Neuronal stem cell (in vitro differentiated cells): ENCODE measurements around the gene MOAP1.

Source experiments
- DNase-seq: peaks from one replicate; pipeline ENCODE4 v3.0.0-alpha.2; 2013; ENCODE audit warnings: low spot score
- H2AFZ ChIP-seq: one replicate; pipeline ENCODE4 v1.6.1; 2013; ENCODE audit warnings: mild to moderate bottlenecking, low read length, inconsistent platforms
- H2AK5ac ChIP-seq: 2 replicates; pipeline ENCODE4 v1.6.1; 2013; ENCODE audit warnings: low read depth, mild to moderate bottlenecking, inconsistent platforms, low read length, moderate library complexity, mixed read lengths
- H2BK120ac ChIP-seq: 2 replicates; pipeline ENCODE4 v1.6.1; 2013; ENCODE audit warnings: low read depth, mild to moderate bottlenecking, inconsistent platforms, low read length, moderate library complexity, mixed read lengths
- H2BK12ac ChIP-seq: one replicate; pipeline ENCODE4 v1.6.1; 2013; ENCODE audit warnings: low read length, inconsistent platforms
- H2BK15ac ChIP-seq: 2 replicates; pipeline ENCODE4 v1.6.1; 2013; ENCODE audit warnings: mild to moderate bottlenecking, low read length, inconsistent platforms, mixed read lengths
- H2BK5ac ChIP-seq: one replicate; pipeline ENCODE4 v1.6.1; 2013; ENCODE audit warnings: inconsistent platforms, mild to moderate bottlenecking, low read length, moderate library complexity
- H3K14ac ChIP-seq: one replicate; pipeline ENCODE4 v1.6.1; 2013; ENCODE audit warnings: low read length, inconsistent platforms
- H3K18ac ChIP-seq: 2 replicates; pipeline ENCODE4 v1.6.1; 2013; ENCODE audit warnings: low read length, inconsistent platforms
- H3K23ac ChIP-seq: 2 replicates; pipeline ENCODE4 v1.6.1; 2013; ENCODE audit warnings: low read depth, mild to moderate bottlenecking, mixed read lengths, low read length, inconsistent platforms; ENCODE audit not compliant: poor library complexity
- H3K27ac ChIP-seq: replicated peaks from 3 replicates; pipeline ENCODE4 v1.5.1; 2013; ENCODE audit warnings: low read length, inconsistent platforms
- H3K27me3 ChIP-seq, 3 experiments: 2 replicates each; pipeline ENCODE4 v1.6.1; 2013; ENCODE audit warnings: low read length in 3 of 3, mild to moderate bottlenecking in 2 of 3, inconsistent platforms in 1 of 3, low read depth in 1 of 3, mixed read lengths in 1 of 3, moderate library complexity in 1 of 3; ENCODE audit not compliant: control insufficient read depth in 3 of 3, insufficient read depth in 3 of 3
- H3K36me3 ChIP-seq, 2 donors: replicated peaks in 1 of 2; 2 replicates each; pipeline ENCODE4 v1.6.1; 2013; ENCODE audit warnings: low read length in 2 of 2; ENCODE audit not compliant: control insufficient read depth in 2 of 2, insufficient read depth in 2 of 2
- H3K4ac ChIP-seq: 2 replicates; pipeline ENCODE4 v1.6.1; 2013; ENCODE audit warnings: inconsistent platforms, mild to moderate bottlenecking, low read length, moderate library complexity
- H3K4me1 ChIP-seq, 2 donors: 1 replicate in 1 of 2; 2 replicates in 1 of 2; pipeline ENCODE4 v1.6.1; 2013; ENCODE audit warnings: low read length in 2 of 2, low read depth in 1 of 2; ENCODE audit not compliant: control insufficient read depth in 2 of 2, insufficient read depth in 1 of 2
- H3K4me2 ChIP-seq: one replicate; pipeline ENCODE4 v1.6.1; 2013; ENCODE audit warnings: mild to moderate bottlenecking, low read length, inconsistent platforms; ENCODE audit not compliant: insufficient read depth, poor library complexity, severe bottlenecking
- H3K4me3 ChIP-seq, 2 donors: 2 replicates each; pipeline ENCODE4 v1.5.1; 2013; ENCODE audit warnings: low read length in 2 of 2, mild to moderate bottlenecking in 2 of 2, inconsistent platforms in 1 of 2, moderate library complexity in 1 of 2
- H3K79me1 ChIP-seq: one replicate; pipeline ENCODE4 v1.6.1; 2013; ENCODE audit warnings: low read depth, mild to moderate bottlenecking, inconsistent platforms, low read length, moderate library complexity
- H3K9ac ChIP-seq: one replicate; pipeline ENCODE4 v1.6.1; 2013; ENCODE audit warnings: mild to moderate bottlenecking, low read depth, low read length, inconsistent platforms; ENCODE audit not compliant: poor library complexity
- H3K9me3 ChIP-seq, 2 donors: replicated peaks in 1 of 2; 2 replicates each; pipeline versions ENCODE3 to v1.6.1; 2013; ENCODE audit warnings: low read length in 2 of 2, mild to moderate bottlenecking in 2 of 2, inconsistent platforms in 1 of 2, low read depth in 1 of 2, mixed read lengths in 1 of 2, moderate library complexity in 1 of 2; ENCODE audit not compliant: control insufficient read depth in 2 of 2, insufficient read depth in 1 of 2
- H4K8ac ChIP-seq: one replicate; pipeline ENCODE4 v1.6.1; 2013; ENCODE audit warnings: low read depth, mild to moderate bottlenecking, inconsistent platforms, low read length, moderate library complexity
- H4K91ac ChIP-seq: one replicate; pipeline ENCODE4 v1.6.1; 2013; ENCODE audit warnings: low read length, low read depth, mild to moderate bottlenecking, inconsistent platforms; ENCODE audit not compliant: poor library complexity
- WGBS, 2 donors: extraction: QIAGEN DNeasy Blood & Tissue Kit; methylation state at CpG; one replicate each; pipeline ENCODE4 v1.1.7; 2013; ENCODE audit warnings: missing lambda C conversion rate in 2 of 2, mixed read lengths in 1 of 2; ENCODE audit not compliant: insufficient read length in 2 of 2, insufficient replicate concordance in 1 of 2; ENCODE audit errors: extremely low coverage in 2 of 2; 5-methylcytosine and 5-hydroxymethylcytosine counted together

Gene MOAP1

DNA sequence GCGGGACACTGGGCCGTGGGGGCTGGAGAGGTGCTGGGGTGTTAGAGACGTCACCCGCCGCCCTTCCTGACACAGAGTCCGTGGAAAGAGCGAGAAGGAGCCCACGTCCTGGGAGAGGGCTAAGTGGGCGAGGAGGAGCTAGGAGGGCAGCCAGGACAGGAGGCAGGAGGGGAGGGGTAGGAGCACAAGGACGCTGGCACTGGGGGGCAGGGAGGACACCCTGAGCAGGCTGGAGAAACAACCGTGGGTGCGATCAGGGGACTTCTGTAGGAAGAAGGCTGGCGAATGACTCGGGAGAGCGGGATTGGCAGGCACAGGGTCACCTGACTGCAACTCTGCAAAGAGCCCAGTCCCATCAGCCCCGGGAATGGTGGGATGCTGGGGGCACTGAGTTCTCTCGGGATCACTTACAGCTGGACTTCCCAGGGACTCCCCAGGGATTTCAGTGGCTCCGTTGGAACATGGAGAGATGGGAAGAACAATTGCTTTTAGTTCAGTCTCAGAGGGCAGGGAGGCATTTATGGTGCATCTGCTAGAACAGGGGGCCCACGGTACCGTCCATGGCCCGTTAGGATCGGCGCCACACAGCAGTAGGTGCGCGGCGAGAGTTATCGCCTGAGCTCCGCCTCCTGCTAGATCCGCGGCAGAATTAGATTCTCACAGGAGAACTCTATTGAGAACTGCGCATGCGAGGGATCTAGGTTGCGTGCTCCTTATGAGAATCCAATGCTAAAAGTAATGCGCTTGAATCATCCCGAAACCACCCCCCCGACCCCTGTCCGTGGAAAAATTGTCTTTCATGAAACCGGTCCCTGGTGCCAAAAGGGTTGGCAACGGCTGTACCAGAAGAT, 46.7 kb upstream of the MOAP1 start:
- Histone ChIP-seq H3K4me2 (no peak overlapping the region), H4K91ac (no peak overlapping the region), H3K9me3 (peaks cover 0 to 5% of the 10 kb centered on the region in 2 donors), H3K23ac (peak overlapping the region; percentile 13), H3K27me3 (no peaks in the 10 kb centered on the region), H3K4me1 (peaks cover 0 to 2% of the 10 kb centered on the region in 2 donors), H3K9ac (no peak overlapping the region), H2BK5ac (no peak overlapping the region), H2BK12ac (no peak overlapping the region), H2BK15ac (no peak overlapping the region), H3K18ac (peak overlapping the region; percentile 39), H3K27ac (no peak overlapping the region), H3K14ac (no peak overlapping the region), H4K8ac (no peak overlapping the region), H3K79me1 (no peaks in the 10 kb centered on the region), H2AFZ (peak overlapping the region; percentile 29), H3K4ac (no peak overlapping the region), H2AK5ac (peak overlapping the region; percentile 23), H3K36me3 (peaks cover 10 to 25% of the 10 kb centered on the region in 2 donors), H2BK120ac (no peak overlapping the region), H3K4me3 (no peak overlapping the region)
- WGBS, 2 donors = no CpG with 5 or more reads among the region's 39 CpGs
- DNase-seq = no peak

DNA sequence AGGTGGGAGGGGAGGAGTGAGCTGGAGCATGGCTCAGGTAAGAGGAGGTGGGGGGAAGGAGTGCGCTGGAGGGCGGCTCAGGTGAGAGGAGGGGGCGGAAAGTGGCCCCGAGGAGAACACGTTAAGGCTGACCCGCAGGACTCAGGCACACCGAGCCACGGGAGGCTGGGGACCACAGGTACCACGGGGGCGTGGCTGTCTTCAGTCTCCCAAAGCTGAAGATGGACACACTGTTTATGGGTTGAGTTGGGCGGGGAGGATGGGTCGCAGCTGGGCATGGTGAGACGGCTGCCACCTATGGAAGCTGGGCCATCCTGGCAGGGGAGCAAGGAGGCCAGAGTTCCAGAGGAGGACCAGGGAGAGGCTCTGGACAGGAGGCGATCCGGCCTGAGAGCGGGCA, 45.8 kb upstream of the MOAP1 start:
- Histone ChIP-seq H3K14ac (no peak overlapping the region), H2AFZ (no peak overlapping the region), H3K27ac (no peak overlapping the region), H3K4me1 (peaks cover 0 to 2% of the 10 kb centered on the region in 2 donors), H2AK5ac (peak overlapping the region; percentile 23), H3K79me1 (no peaks in the 10 kb centered on the region), H3K36me3 (peaks cover 10 to 33% of the 10 kb centered on the region in 2 donors), H3K27me3 (no peaks in the 10 kb centered on the region), H2BK5ac (no peak overlapping the region), H3K18ac (no peak overlapping the region), H3K9ac (no peak overlapping the region), H3K4me2 (no peak overlapping the region), H2BK120ac (no peak overlapping the region), H4K91ac (no peak overlapping the region), H3K4me3 (peak overlapping the region in 1 of 2 donors; percentile 27), H3K23ac (peak overlapping the region; percentile 13), H2BK12ac (no peak overlapping the region), H4K8ac (no peak overlapping the region), H2BK15ac (peak overlapping the region; percentile 12), H3K4ac (no peak overlapping the region), H3K9me3 (peaks cover 0 to 5% of the 10 kb centered on the region in 2 donors)
- DNase-seq = no peak
- no CpG with 5 or more reads among the region's 16 CpGs for WGBS, 2 donors

DNA sequence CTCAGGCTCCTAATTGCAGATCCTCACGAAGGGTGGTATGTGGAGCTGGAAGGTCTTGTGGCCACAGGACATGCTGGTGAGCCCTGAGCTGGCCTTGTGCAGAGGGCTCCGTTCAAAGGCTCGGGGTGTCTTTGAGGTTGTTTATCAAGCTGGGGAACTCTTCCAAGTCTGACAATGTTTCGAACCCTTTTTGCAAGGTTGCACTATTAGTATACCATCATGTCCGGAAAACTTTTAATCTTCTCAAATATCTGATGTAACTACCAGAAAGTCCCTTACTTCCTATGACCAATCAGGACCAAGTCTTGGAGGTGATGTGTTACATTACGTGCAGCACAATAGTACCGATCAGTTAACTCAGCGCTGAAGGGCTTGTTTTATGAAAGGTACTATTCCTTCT, 43.9 kb upstream of the MOAP1 start:
- no peak for DNase-seq
- Histone ChIP-seq H4K91ac (no peak overlapping the region), H3K14ac (no peak overlapping the region), H3K4ac (no peak overlapping the region), H3K27ac (no peak overlapping the region), H2BK5ac (no peak overlapping the region), H2AK5ac (no peak overlapping the region), H3K36me3 (peaks cover 14 to 53% of the 10 kb centered on the region in 2 donors), H3K9ac (no peak overlapping the region), H3K27me3 (no peaks in the 10 kb centered on the region), H3K4me1 (no peaks in the 10 kb centered on the region), H3K18ac (no peak overlapping the region), H2BK12ac (no peak overlapping the region), H2BK15ac (no peak overlapping the region), H3K23ac (no peak overlapping the region), H3K79me1 (no peaks in the 10 kb centered on the region), H4K8ac (no peak overlapping the region), H2AFZ (no peak overlapping the region), H2BK120ac (no peak overlapping the region), H3K4me3 (no peak overlapping the region), H3K4me2 (no peak overlapping the region), H3K9me3 (peaks cover 0 to 5% of the 10 kb centered on the region in 2 donors)
- WGBS, 2 donors = no CpG with 5 or more reads among the region's 8 CpGs

DNA sequence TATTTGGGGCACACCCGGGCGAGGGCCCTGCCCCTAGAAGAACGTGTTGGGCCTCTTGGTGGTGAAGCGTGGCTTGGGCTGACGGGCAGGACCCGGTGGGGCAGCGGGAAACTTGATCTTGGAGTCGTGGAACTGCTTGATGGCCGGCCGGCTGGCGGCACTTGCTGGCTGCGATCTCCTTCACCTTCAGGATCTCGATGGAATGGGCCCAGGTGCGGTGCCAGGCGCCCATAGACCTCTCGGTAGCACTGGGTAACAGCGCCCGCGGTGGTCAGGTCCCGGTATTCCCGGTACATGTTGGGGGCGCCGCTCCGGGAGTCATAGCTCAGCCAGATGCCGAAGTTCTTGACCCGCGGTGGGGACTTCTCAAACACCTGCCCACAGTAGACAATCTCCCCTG, 38.9 kb upstream of the MOAP1 start:
- H4K8ac ChIP-seq = no peak overlapping the region
- H2AFZ ChIP-seq = no peak overlapping the region
- no peak overlapping the region for H3K27ac ChIP-seq
- H3K4ac ChIP-seq = no peak overlapping the region
- no peaks in the 10 kb centered on the region for H3K79me1 ChIP-seq
- no peak overlapping the region for H3K4me2 ChIP-seq
- H3K36me3 ChIP-seq = peaks cover 24 to 94% of the 10 kb centered on the region in 2 donors
- H4K91ac ChIP-seq = no peak overlapping the region
- no peak overlapping the region for H2AK5ac ChIP-seq
- H3K23ac ChIP-seq = no peak overlapping the region
- WGBS, 2 donors = no CpG with 5 or more reads among the region's 27 CpGs
- H2BK5ac ChIP-seq = no peak overlapping the region
- no peak overlapping the region for H2BK15ac ChIP-seq
- no peaks in the 10 kb centered on the region for H3K4me1 ChIP-seq
- H2BK120ac ChIP-seq = no peak overlapping the region
- H2BK12ac ChIP-seq = no peak overlapping the region
- no peak overlapping the region for H3K9ac ChIP-seq
- H3K14ac ChIP-seq = no peak overlapping the region
- no peak overlapping the region for H3K18ac ChIP-seq
- peaks cover 0 to 2% of the 10 kb centered on the region in 2 donors for H3K9me3 ChIP-seq
- DNase-seq = no peak
- no peak overlapping the region for H3K4me3 ChIP-seq
- no peaks in the 10 kb centered on the region for H3K27me3 ChIP-seq
